A673 (cell line): Measurements from ENCODE around the gene TRIP12.

ENCODE experiments used
- EZH2 ChIP-seq: fragments of 200-600 bp; sonication (generic); IDR thresholded peaks from 2 replicates; pipeline ENCODE4 v1.6.1; 2017; ENCODE audit warnings: borderline replicate concordance, low read depth, mild to moderate bottlenecking, mixed read lengths, antibody characterized with exemption, low read length; ENCODE audit not compliant: poor library complexity, severe bottlenecking
- TF ChIP-seq, protein P1 (sequence below): fragments of 300-800, 200-600 bp; sonication (generic); conservative IDR thresholded peaks from 2 replicates; pipeline ENCODE4 v1.5.1; 2017; ENCODE audit warnings: low read depth, mild to moderate bottlenecking, antibody characterized with exemption, low read length, moderate library complexity, mixed read lengths

DNA sequence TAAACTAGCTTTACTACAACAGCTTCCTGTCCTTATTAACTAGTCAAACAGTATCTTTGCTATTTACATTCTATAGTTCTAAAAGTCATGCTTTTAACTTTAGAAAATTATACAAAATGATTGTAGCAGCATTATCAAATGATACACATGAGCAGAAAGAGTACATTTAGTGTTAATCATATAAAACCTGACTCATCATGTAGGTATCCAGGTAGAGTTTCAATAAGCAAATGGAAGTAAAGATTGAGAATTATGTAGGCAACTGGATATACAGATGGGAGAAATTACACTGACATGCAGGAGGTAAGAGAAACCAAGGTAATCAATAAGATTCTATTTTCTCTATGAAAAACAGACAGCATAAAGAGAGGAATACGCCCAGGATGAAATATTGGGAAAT is 33.8 kb downstream of the TRIP12 start:
- TF ChIP-seq, protein P1, sequence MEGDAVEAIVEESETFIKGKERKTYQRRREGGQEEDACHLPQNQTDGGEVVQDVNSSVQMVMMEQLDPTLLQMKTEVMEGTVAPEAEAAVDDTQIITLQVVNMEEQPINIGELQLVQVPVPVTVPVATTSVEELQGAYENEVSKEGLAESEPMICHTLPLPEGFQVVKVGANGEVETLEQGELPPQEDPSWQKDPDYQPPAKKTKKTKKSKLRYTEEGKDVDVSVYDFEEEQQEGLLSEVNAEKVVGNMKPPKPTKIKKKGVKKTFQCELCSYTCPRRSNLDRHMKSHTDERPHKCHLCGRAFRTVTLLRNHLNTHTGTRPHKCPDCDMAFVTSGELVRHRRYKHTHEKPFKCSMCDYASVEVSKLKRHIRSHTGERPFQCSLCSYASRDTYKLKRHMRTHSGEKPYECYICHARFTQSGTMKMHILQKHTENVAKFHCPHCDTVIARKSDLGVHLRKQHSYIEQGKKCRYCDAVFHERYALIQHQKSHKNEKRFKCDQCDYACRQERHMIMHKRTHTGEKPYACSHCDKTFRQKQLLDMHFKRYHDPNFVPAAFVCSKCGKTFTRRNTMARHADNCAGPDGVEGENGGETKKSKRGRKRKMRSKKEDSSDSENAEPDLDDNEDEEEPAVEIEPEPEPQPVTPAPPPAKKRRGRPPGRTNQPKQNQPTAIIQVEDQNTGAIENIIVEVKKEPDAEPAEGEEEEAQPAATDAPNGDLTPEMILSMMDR, result no peak
- no peak for TF ChIP-seq EZH2
